ENCODE data around the gene LRRN2.
"Not testable (repeated sequence)": the region's sequence is repeated elsewhere in the genome, so short reads cannot be mapped to it uniquely, and the experiment has no call there.

LRRN2 gene

DNA sequence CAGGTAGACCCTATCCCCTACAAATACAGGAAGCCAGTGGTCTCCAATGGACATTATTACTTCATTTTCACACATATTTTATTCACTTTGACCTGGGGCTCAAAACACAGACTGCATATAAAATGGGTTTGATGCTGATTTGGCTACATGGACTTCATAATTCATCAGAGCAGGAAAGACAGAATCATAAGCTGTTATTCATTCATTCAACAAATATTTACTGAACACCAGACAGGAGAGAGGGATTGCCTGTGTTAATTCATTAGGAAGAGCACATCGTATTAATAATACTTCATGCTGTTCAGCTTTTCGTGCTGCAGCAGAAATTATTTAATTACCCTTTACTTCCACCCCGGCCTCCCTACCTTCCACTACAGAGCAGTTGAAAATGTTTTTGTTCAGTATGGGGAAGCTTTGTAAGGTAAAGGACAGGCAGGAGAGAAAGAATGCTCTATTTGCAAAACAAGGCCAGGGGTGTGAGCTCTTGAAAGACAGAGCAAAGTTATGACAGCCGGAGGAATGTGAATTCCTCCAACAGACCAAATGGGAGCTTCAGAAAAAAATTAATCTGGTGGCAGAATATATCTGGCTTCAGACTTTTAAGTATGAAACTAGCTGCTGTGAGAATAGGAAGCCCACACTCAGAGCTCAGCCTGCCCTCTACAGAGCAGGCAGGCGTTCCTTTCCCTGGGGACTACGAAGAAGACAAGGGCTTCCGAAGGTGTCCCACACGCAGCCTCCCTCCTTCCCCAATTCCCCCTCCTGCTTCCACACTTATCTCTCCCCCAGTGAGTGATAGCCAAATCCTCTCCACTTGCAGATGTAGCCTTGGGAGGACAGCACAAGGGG lies 111.3 kb downstream of the LRRN2 start:
- DNase-seq (ENCODE audit: low spot score), result no peak

GRCh38 chr1:204572923-204573922 lies 112.3 kb downstream of the LRRN2 start:
- no peak for DNase-seq (ENCODE audit: low spot score)

DNA sequence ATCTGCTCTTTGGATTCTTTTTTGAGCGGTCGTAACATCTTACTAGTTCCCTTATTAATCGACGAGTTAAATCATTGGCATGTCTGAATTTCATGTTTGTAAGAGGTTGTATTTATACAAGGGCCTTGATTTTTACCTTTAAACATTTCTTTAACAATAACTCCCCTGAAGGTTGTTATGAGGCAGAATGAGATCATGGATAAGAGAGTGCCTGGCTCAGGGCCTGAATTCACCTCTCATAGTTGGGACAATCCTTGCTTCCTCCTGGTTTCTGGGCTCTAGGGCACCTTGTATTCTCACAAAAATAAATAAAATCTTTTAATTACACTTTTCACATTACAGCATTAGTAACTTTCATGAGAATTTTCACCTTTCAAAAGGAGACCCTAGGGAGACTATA lies 113.9 kb downstream of the LRRN2 start:
- DNase-seq (ENCODE audit: low spot score), result no peak

DNA sequence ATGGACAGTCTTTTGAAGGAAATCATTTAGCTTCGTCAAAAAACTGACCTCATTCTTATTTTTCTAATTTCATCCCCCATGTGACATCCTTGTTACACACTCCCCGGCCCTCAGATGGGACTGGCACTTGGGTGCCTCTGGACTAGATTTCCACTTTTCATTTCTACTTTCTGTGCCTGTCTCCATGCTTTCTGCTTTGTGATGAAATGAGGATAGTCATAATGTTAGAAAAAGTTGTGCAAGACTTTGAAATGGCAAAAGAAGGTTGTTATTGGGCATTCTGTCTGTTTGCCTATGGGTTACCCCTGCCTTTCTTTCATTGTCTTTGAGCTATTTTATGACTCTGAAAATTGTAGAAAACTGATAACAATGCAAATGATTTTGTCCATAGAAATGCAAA lies 114.4 kb downstream of the LRRN2 start:
- DNase-seq (ENCODE audit: low spot score), result no peak

DNA sequence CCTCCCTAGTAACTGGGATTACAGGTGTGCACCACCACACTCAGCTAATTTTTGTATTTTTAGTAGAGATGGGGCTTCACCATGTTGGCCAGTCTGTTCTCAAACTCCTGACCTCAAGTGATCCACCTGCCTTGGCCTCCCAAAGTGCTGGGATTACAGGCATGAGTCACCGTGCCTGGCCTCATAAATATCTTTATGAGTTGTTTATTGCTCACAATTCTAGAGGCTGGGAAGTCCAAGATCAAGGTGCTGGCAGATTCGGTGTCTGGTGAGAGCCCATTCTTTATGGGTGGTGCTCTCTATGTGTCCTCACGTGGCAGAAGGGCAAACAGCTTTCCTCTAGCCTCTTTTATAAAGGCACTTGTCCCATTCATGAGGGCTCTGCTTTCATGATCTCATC lies 115.5 kb downstream of the LRRN2 start:
- DNase-seq (ENCODE audit: low spot score), result not testable (repeated sequence)

- no peak for DNase-seq (ENCODE audit: low spot score)
Measured at GRCh38 chr1:204569478-204569877, 116.1 kb downstream of the LRRN2 start.

DNA sequence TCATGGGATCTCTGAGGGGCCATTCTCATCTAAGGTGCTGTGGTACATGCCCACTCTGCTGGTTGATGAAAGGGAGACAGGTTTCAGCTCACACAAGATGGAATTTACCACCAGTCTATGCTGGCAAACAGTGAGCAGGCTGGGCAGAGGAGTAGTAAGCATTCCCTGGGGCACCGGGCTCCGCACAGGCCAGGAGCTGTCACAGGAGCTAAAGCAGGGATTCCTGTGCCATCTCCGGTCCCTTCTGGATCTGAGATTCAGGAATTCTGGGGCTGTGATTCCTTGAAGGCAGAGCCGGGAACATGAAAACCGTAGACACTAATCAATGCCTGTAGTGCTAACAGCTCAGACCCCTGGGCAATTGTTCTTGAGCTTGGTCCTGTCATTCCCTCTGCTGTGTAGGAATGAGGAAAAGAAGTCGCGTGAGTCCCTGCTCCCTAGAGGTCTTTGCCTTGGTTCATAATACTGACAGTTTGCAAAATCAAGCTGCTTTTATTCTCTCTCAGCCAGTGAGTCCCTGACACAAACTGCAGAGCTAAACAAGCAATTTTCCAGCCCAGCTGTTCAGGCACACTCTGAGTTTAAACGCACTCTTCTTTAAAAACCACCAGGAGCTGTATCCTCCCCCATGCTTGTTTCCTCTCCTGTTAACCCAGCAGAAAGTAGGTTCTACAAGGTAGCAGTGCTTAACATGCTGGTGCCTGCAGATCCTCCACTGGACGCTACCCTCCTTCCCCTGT lies 116.8 kb downstream of the LRRN2 start:
- DNase-seq (ENCODE audit: low spot score), result no peak

All from left forelimb (tissue), 1 donor.